HepG2 (cell line): ENCODE results near the gene CARMIL1. TPM values are rescaled to one million over a fixed set of nuclear protein-coding genes. Genes with fewer than 3 reads are reported as not detected.

Experiments
- ASH2L ChIP-seq: fragments of 300-600, 200-600 bp; sonication (generic); IDR thresholded peaks from 2 replicates; pipeline ENCODE4 v1.7.0; 2017; ENCODE audit warnings: low read depth, mild to moderate bottlenecking, moderate library complexity, mixed read lengths, low read length; ENCODE audit not compliant: insufficient read length
- CCDC6 ChIP-seq: sonication (generic); formaldehyde crosslinking; IDR thresholded peaks from 2 replicates; pipeline ENCODE4 v1.8.1; 2022; ENCODE audit warnings: mild to moderate bottlenecking, missing genetic modification reagents, moderate library complexity
- CEBPB ChIP-seq: IDR thresholded peaks from 2 replicates; pipeline ENCODE4 v1.6.1; 2011; ENCODE audit warnings: low read depth, low read length, improper control_type of control experiment, borderline replicate concordance
- CREB1 ChIP-seq, 2 experiments: fragments of 450-650 bp in 1 of 2; IDR thresholded peaks; 2 replicates each; pipeline ENCODE4 v1.6.1; 2016 to 2017; ENCODE audit warnings: control low read depth in 1 of 2, mild to moderate bottlenecking in 1 of 2, missing compliant biosample characterization in 1 of 2, missing genetic modification characterization in 1 of 2
- GATAD2A ChIP-seq: IDR thresholded peaks from 2 replicates; pipeline ENCODE4 v1.6.1; 2016
- HMG20B ChIP-seq: conservative IDR thresholded peaks from 2 replicates; pipeline ENCODE4 v1.6.1; 2016; ENCODE audit warnings: missing genetic modification reagents, missing compliant biosample characterization
- LCORL ChIP-seq, 2 experiments: fragments of 450-650 bp in 1 of 2; sonication (generic) in 1 of 2; formaldehyde crosslinking in 1 of 2; IDR thresholded peaks; 2 replicates each; pipeline versions ENCODE4 v1.5.0 to v1.6.1; 2017 to 2020; ENCODE audit warnings: antibody characterized with exemption in 1 of 2, missing genetic modification reagents in 1 of 2
- SMYD3 ChIP-seq: sonication (generic); formaldehyde crosslinking; IDR thresholded peaks from 2 replicates; pipeline ENCODE4 v1.8.1; 2023; ENCODE audit warnings: mild to moderate bottlenecking, missing genetic modification reagents
- ZNF263 ChIP-seq: sonication (generic); formaldehyde crosslinking; IDR thresholded peaks from 2 replicates; pipeline ENCODE4 v1.4.0; 2020; ENCODE audit warnings: missing genetic modification reagents
- ZNF274 ChIP-seq: sonication (generic); formaldehyde crosslinking; IDR thresholded peaks from 2 replicates; pipeline ENCODE4 v1.5.1; 2020; ENCODE audit warnings: mild to moderate bottlenecking, missing genetic modification reagents
- ZNF282 ChIP-seq: fragments of 450-650 bp; IDR thresholded peaks from 2 replicates; pipeline ENCODE4 v1.6.1; 2018; ENCODE audit not compliant: partially characterized antibody
- ZNF354B ChIP-seq: sonication (generic); formaldehyde crosslinking; IDR thresholded peaks from 2 replicates; pipeline ENCODE4 v1.8.0; 2022; ENCODE audit warnings: mild to moderate bottlenecking, missing genetic modification reagents
- ZNF468 ChIP-seq: sonication (generic); formaldehyde crosslinking; IDR thresholded peaks from 2 replicates; pipeline ENCODE4 v1.8.0; 2022; ENCODE audit warnings: mild to moderate bottlenecking, moderate library complexity, missing genetic modification reagents
- ZNF790 ChIP-seq: sonication (generic); formaldehyde crosslinking; IDR thresholded peaks from 2 replicates; pipeline ENCODE4 v1.8.0; 2022; ENCODE audit warnings: missing genetic modification reagents, mild to moderate bottlenecking, borderline replicate concordance
- polyA plus RNA-seq, 8 experiments: library from polyadenylated mRNA; depleted of rRNA in 3 of 8; stranded (reverse) in 7 of 8; unstranded in 1 of 8; fragments of >200 nt; fragmentation: Illumina TruSeq in 4 of 8; extraction: Trizol in 4 of 8; gene quantifications; 2 replicates each; pipeline versions ENCODE4 v1.2.1 to v1.2.3, GENCODE V29; 2011 to 2016; ENCODE audit warnings: low read depth in 4 of 8, missing spikeins in 1 of 8, mixed read lengths in 1 of 8; ENCODE audit not compliant: insufficient read depth in 1 of 8
- total RNA-seq, 5 experiments: library from RNA; depleted of rRNA; stranded (reverse); fragments of >200 nt; fragmentation: Illumina TruSeq; extraction: Trizol; gene quantifications; 2 replicates each; pipeline ENCODE4 v1.2.3, GENCODE V29; 2016; ENCODE audit warnings: low read depth in 1 of 5
- TF ChIP-seq, protein P1 (sequence below): IDR thresholded peaks from 2 replicates; pipeline ENCODE4 v1.6.1; 2016; ENCODE audit warnings: low read depth, missing genetic modification reagents, missing compliant biosample characterization
- TF ChIP-seq, protein P2 (sequence below): sonication (generic); formaldehyde crosslinking; IDR thresholded peaks from 2 replicates; pipeline ENCODE4 v1.8.1; 2023; ENCODE audit warnings: mild to moderate bottlenecking, missing genetic modification reagents
- TF ChIP-seq, protein P3 (sequence below): sonication (generic); formaldehyde crosslinking; IDR thresholded peaks from 2 replicates; pipeline ENCODE4 v1.5.1; 2020; ENCODE audit warnings: mild to moderate bottlenecking, missing genetic modification reagents
- TF ChIP-seq, protein P4 (sequence below): sonication (generic); formaldehyde crosslinking; IDR thresholded peaks from 2 replicates; pipeline ENCODE4 v1.4.0; 2020; ENCODE audit warnings: mild to moderate bottlenecking, missing genetic modification reagents

CARMIL1 gene
- total and polyA plus RNA-seq, 2 of the 13 experiments (the other 11 are each of a cell fraction or from before 2014, with no cell fraction given), result 1.8 to 2.6 TPM

DNA sequence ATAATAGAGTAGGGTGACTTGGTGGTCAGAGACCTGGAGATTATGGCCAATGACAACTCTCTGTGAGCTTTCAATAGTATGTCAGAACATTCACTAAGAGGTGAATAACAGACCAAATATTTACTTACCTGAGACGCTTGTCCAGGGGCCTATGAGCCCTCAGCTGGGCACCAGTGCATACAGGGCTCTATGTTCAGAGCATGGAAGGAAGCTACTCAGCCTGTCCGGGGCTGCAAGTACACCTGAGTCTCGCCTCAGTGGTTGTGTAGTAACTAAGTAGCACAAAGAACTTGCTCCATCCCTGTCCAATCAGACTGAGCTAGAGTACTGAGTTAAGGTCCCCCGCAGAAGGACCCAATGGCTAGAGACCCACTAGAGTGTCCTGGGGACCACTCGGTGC, 361.3 kb downstream of the CARMIL1 start (continued):
- TF ChIP-seq, protein P1, sequence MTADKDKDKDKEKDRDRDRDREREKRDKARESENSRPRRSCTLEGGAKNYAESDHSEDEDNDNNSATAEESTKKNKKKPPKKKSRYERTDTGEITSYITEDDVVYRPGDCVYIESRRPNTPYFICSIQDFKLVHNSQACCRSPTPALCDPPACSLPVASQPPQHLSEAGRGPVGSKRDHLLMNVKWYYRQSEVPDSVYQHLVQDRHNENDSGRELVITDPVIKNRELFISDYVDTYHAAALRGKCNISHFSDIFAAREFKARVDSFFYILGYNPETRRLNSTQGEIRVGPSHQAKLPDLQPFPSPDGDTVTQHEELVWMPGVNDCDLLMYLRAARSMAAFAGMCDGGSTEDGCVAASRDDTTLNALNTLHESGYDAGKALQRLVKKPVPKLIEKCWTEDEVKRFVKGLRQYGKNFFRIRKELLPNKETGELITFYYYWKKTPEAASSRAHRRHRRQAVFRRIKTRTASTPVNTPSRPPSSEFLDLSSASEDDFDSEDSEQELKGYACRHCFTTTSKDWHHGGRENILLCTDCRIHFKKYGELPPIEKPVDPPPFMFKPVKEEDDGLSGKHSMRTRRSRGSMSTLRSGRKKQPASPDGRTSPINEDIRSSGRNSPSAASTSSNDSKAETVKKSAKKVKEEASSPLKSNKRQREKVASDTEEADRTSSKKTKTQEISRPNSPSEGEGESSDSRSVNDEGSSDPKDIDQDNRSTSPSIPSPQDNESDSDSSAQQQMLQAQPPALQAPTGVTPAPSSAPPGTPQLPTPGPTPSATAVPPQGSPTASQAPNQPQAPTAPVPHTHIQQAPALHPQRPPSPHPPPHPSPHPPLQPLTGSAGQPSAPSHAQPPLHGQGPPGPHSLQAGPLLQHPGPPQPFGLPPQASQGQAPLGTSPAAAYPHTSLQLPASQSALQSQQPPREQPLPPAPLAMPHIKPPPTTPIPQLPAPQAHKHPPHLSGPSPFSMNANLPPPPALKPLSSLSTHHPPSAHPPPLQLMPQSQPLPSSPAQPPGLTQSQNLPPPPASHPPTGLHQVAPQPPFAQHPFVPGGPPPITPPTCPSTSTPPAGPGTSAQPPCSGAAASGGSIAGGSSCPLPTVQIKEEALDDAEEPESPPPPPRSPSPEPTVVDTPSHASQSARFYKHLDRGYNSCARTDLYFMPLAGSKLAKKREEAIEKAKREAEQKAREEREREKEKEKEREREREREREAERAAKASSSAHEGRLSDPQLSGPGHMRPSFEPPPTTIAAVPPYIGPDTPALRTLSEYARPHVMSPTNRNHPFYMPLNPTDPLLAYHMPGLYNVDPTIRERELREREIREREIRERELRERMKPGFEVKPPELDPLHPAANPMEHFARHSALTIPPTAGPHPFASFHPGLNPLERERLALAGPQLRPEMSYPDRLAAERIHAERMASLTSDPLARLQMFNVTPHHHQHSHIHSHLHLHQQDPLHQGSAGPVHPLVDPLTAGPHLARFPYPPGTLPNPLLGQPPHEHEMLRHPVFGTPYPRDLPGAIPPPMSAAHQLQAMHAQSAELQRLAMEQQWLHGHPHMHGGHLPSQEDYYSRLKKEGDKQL (CRISPR knock-in tag), result peak; percentile 59; the same call in 1 of the 2 replicates
- TF ChIP-seq ZNF468 (CRISPR knock-in tag) (no peak), SMYD3 (CRISPR knock-in tag) (peak; percentile 32; the same call in 1 of the 2 replicates), ZNF263 (CRISPR knock-in tag) (no peak), ZNF354B (0 out of 2 replicates have a peak, but pooled peaks have one; percentile 74), CEBPB (no peak), ZNF274 (CRISPR knock-in tag) (no peak), CCDC6 (CRISPR knock-in tag) (0 out of 2 replicates have a peak, but pooled peaks have one; percentile 43), HMG20B (CRISPR knock-in tag) (0 out of 2 replicates have a peak, but pooled peaks have one; percentile 15), ZNF790 (CRISPR knock-in tag) (no peak), ZNF282 (no peak), GATAD2A (CRISPR knock-in tag) (peak; percentile 56; the same call in 1 of the 2 replicates), LCORL (IDR thresholded peaks at IDR 0.05) (no peak), LCORL (CRISPR knock-in tag; IDR thresholded peaks at IDR 0.05) (peak; percentile 32; the same call in 1 of the 2 replicates), ASH2L (peak; percentile 28), CREB1 (IDR thresholded peaks at IDR 0.05) (no peak), CREB1 (CRISPR knock-in tag; IDR thresholded peaks at IDR 0.05) (no peak; the same call in 1 of the 2 replicates)
- TF ChIP-seq, protein P2, sequence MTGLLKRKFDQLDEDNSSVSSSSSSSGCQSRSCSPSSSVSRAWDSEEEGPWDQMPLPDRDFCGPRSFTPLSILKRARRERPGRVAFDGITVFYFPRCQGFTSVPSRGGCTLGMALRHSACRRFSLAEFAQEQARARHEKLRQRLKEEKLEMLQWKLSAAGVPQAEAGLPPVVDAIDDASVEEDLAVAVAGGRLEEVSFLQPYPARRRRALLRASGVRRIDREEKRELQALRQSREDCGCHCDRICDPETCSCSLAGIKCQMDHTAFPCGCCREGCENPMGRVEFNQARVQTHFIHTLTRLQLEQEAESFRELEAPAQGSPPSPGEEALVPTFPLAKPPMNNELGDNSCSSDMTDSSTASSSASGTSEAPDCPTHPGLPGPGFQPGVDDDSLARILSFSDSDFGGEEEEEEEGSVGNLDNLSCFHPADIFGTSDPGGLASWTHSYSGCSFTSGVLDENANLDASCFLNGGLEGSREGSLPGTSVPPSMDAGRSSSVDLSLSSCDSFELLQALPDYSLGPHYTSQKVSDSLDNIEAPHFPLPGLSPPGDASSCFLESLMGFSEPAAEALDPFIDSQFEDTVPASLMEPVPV (CRISPR knock-in tag), result peak; percentile 48; the same call in 1 of the 2 replicates
- TF ChIP-seq, protein P3, sequence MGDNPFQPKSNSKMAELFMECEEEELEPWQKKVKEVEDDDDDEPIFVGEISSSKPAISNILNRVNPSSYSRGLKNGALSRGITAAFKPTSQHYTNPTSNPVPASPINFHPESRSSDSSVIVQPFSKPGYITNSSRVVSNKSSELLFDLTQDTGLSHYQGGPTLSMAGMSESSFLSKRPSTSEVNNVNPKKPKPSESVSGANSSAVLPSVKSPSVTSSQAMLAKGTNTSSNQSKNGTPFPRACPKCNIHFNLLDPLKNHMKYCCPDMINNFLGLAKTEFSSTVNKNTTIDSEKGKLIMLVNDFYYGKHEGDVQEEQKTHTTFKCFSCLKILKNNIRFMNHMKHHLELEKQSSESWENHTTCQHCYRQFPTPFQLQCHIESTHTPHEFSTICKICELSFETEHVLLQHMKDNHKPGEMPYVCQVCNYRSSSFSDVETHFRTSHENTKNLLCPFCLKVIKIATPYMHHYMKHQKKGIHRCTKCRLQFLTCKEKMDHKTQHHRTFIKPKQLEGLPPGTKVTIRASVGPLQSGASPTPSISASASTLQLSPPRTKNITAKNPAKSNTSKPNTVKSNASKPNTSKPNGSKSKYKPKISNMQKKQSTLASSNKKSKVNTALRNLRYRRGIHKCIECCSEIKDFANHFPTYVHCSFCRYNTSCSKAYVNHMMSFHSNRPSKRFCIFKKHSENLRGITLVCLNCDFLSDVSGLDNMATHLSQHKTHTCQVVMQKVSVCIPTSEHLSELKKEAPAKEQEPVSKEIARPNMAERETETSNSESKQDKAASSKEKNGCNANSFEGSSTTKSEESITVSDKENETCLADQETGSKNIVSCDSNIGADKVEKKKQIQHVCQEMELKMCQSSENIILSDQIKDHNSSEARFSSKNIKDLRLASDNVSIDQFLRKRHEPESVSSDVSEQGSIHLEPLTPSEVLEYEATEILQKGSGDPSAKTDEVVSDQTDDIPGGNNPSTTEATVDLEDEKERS (CRISPR knock-in tag), result no peak
- TF ChIP-seq, protein P4, sequence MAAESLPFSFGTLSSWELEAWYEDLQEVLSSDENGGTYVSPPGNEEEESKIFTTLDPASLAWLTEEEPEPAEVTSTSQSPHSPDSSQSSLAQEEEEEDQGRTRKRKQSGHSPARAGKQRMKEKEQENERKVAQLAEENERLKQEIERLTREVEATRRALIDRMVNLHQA (CRISPR knock-in tag), result no peak
